Hepatocyte (in vitro differentiated cells): ENCODE results near the gene LSAMP.
"Not testable (repeated sequence)": the region's sequence is repeated elsewhere in the genome, so short reads cannot be mapped to it uniquely, and the experiment has no call there.

Source experiments
- CTCF ChIP-seq: fragments of 200-600 bp; sonication (generic); IDR thresholded peaks from 2 replicates; pipeline ENCODE4 v1.5.1; 2016; ENCODE audit warnings: antibody characterized with exemption, mild to moderate bottlenecking; ENCODE audit not compliant: poor library complexity
- EZH2 ChIP-seq: fragments of 200-600 bp; sonication (generic); IDR thresholded peaks from 2 replicates; pipeline ENCODE4 v1.6.1; 2016; ENCODE audit warnings: antibody characterized with exemption, mild to moderate bottlenecking, borderline replicate concordance

GRCh38 chr3:115783426-115783825 lies 661.9 kb downstream of the LSAMP start:
- TF ChIP-seq EZH2, CTCF: not testable (repeated sequence)
